Esophagus (tissue), 2 donors: ENCODE results near the gene OSBPL8. TPM values are rescaled to one million over a fixed set of nuclear protein-coding genes. Genes with fewer than 3 reads are reported as not detected.

ENCODE experiments used
- polyA plus RNA-seq, 2 donors: library from polyadenylated mRNA; stranded (reverse); fragments of 200-250 nt; gene quantifications; one replicate each; pipeline ENCODE4 v1.2.3, GENCODE V29; 2013
- donor health status: healthy with polysubstance abuse.
- donor health status: Bipolar disorder and iron deficiency.

OSBPL8 gene
- polyA plus RNA-seq, 2 donors: 9.3 to 11.1 TPM

Other genes with a start within 250 kb of the OSBPL8 start
- gene BBS10, start 211.4 kb downstream of the OSBPL8 start, polyA plus RNA-seq: 1 to 10 TPM; 2.5 to 3.0 TPM
- gene ZDHHC17, start 204.3 kb upstream of the OSBPL8 start, polyA plus RNA-seq: 1 to 10 TPM; 5.3 to 6.6 TPM